ENCODE measurements around the gene TTLL8. TPM values are rescaled to one million over a fixed set of nuclear protein-coding genes. Genes with fewer than 3 reads are reported as not detected.

TTLL8 gene
- total and polyA plus RNA-seq, 2 of the 8 experiments (the other 6 are each of a cell fraction or from before 2014, with no cell fraction given): not detected

DNA sequence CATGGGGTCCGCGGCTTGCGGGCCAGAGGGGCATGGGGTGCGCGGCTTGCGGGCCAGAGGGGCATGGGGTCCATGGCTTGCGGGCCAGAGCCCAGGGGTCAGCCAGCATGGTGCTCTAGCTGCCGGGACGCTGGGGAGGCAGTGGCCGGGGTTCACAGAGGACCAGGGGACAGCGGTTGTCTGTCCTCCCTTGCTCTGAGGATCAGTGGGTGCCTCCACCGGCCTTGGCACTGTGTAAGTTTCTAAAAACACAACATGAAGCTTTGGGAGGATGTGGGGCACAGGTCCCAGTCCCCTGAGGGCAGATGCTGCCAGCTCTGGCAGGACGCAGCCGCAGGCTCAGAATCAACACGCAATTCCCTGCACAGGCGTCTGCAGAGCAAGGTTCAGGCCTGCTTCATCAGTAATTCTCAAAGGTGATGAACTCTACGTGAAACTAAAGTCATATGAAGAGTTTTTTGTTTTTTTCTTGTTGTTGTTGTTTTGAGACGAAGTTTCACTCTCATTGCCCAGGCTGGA lies 24.2 kb upstream of the TTLL8 start:
- Histone ChIP-seq H3K56ac (replicated peaks; ENCODE audit: insufficient read length, low read depth, low read length) (no peak overlapping the region), H3K14ac (ENCODE audit: insufficient read length) (no peak overlapping the region), H3K79me1 (ENCODE audit: low read depth, low read length) (no peaks in the 10 kb centered on the region), H3K9me3 (ENCODE audit: insufficient read depth in 2 of 2, low read depth in 1 of 2, low read length in 1 of 2) (no peaks in the 10 kb centered on the region), H2BK120ac (replicated peaks; ENCODE audit: low read depth, low read length) (no peak overlapping the region), H2AK5ac (ENCODE audit: low read depth, low read length) (no peak overlapping the region), H2BK12ac (ENCODE audit: low read depth, low read length) (no peak overlapping the region), H2BK20ac (ENCODE audit: low read length) (no peak overlapping the region), H3K79me2 (ENCODE audit: control insufficient read depth in 1 of 2, insufficient read depth in 2 of 2, low read length in 2 of 2) (no peaks in the 10 kb centered on the region), H3K36me3 (ENCODE audit: control insufficient read depth in 2 of 4, insufficient read depth in 4 of 4, low read length in 3 of 4) (no peaks in the 10 kb centered on the region), H2BK15ac (ENCODE audit: low read length) (no peak overlapping the region), H4K91ac (replicated peaks; ENCODE audit: insufficient read length, low read length) (no peak overlapping the region), H3K23me2 (ENCODE audit: low read depth, low read length) (no peaks in the 10 kb centered on the region), H3K4ac (replicated peaks; ENCODE audit: insufficient read length, low read depth, low read length) (no peak overlapping the region), H3K27me3 (replicated peaks in 1 of 4; ENCODE audit: control insufficient read depth in 3 of 4, extremely low read depth in 1 of 4, insufficient read depth in 3 of 4, low read length in 3 of 4) (no peaks in the 10 kb centered on the region; a peak in 1 of 7 replicates), H3K23ac (ENCODE audit: insufficient read length) (no peak overlapping the region), H2AFZ (ENCODE audit: low read length) (no peak overlapping the region), H4K8ac (ENCODE audit: extremely low read depth, insufficient read depth, low read length) (no peak overlapping the region), H4K5ac (ENCODE audit: insufficient read length, low read depth, low read length) (no peak overlapping the region), H3K18ac (ENCODE audit: extremely low read depth, low read length) (no peak overlapping the region), H4K20me1 (replicated peaks in 1 of 2; ENCODE audit: control insufficient read depth in 1 of 2, insufficient read depth in 2 of 2, low read length in 2 of 2) (no peaks in the 10 kb centered on the region), H3K4me2 (ENCODE audit: insufficient read depth in 1 of 2, low read depth in 2 of 2, low read length in 2 of 2) (no peak overlapping the region), H3K4me1 (replicated peaks in 1 of 4; ENCODE audit: control insufficient read depth in 3 of 4, insufficient read depth in 4 of 4, low read length in 3 of 4) (peaks cover 0 to 14% (median 7%) of the 10 kb centered on the region in 4 experiments; a peak in 5 of 7 replicates), H2BK5ac (ENCODE audit: low read depth, low read length) (no peak overlapping the region), H3K27ac (ENCODE audit: low read depth, low read length) (no peak overlapping the region), H3K4me3 (ENCODE audit: extremely low read depth in 1 of 4, insufficient read depth in 2 of 4, low read depth in 3 of 4, low read length in 4 of 4) (no peak overlapping the region), H3K9ac (replicated peaks in 1 of 4; ENCODE audit: extremely low read depth in 1 of 4, low read depth in 3 of 4, low read length in 3 of 4) (no peak overlapping the region)
- TF ChIP-seq RAD21 (IDR thresholded peaks at IDR 0.05 in 1 of 2, conservative IDR thresholded peaks at IDR 0.05 in 1 of 2; ENCODE audit: low read depth in 2 of 2, low read length in 2 of 2) (no peak), KDM5A (IDR thresholded peaks at IDR 0.05; ENCODE audit: low read length) (no peak), HDAC2 (IDR thresholded peaks at IDR 0.05; ENCODE audit: borderline replicate concordance in 1 of 2, low read depth in 2 of 2, low read length in 2 of 2) (no peak), CTCF (IDR thresholded peaks at IDR 0.05; ENCODE audit: control extremely low read depth in 1 of 3, insufficient read depth in 1 of 3, low read depth in 1 of 3, low read length in 3 of 3) (no peak), POLR2AphosphoS5 (IDR thresholded peaks at IDR 0.05; ENCODE audit: low read depth, low read length) (no peak), CHD2 (IDR thresholded peaks at IDR 0.05; ENCODE audit: low read length) (no peak), SP1 (IDR thresholded peaks at IDR 0.05; ENCODE audit: low read depth, low read length) (no peak)
- CTCF ChIA-PET (ENCODE audit: partially characterized antibody): interaction anchor here (0.9 to 1.3 kb wide), 4 partner anchors 11 to 60 kb away, joined by 3 to 7 read pairs (median 3); no protein-coding TSS in a partner anchor
- 78% methylated on average over 10 of the region's 18 CpGs; no CpG with 5 or more reads in 1 of the 2 experiments for WGBS, 2 experiments (ENCODE audit: extremely low coverage in 1 of 2, insufficient coverage in 1 of 2, insufficient read length in 1 of 2, insufficient replicate concordance in 2 of 2, low coverage in 1 of 2, low lambda C conversion rate in 2 of 2, missing lambda C conversion rate in 1 of 2)
- POLR2A ChIA-PET (ENCODE audit: partially characterized antibody): interaction anchor here (1.3 kb wide), 1 partner anchor 9 kb away, joined by 3 read pairs; no protein-coding TSS in a partner anchor
- DNase-seq (ENCODE audit: low read depth in 1 of 2, low spot score in 2 of 2) (no peak), FAIRE-seq (no peak)

Data from H1 (cell line).